MM.1S (cell line): ENCODE data around the gene OR6C70.

Experiments used
- DNase-seq: peaks from one replicate; pipeline ENCODE4 v3.0.0-alpha.2; 2015
- H2AFZ ChIP-seq: fragments of 300-600 bp; sonication (generic); 2 replicates; pipeline ENCODE4 v1.6.0; 2016; ENCODE audit warnings: antibody characterized with exemption, low read length
- H3F3A ChIP-seq: fragments of 300-600 bp; sonication (generic); 2 replicates; pipeline ENCODE4 v1.6.1; 2016; ENCODE audit warnings: mild to moderate bottlenecking, antibody characterized with exemption, low read length, moderate library complexity, mixed read lengths; ENCODE audit not compliant: insufficient read depth
- H3K27ac ChIP-seq: fragments of 300-600 bp; sonication (generic); 2 replicates; pipeline ENCODE4 v1.5.1; 2016; ENCODE audit warnings: mild to moderate bottlenecking, low read length
- H3K27me3 ChIP-seq: fragments of 300-600 bp; sonication (generic); replicated peaks from 2 replicates; pipeline ENCODE4 v1.6.0; 2016; ENCODE audit warnings: low read length; ENCODE audit not compliant: insufficient read depth
- H3K36me3 ChIP-seq: fragments of 300-600 bp; sonication (generic); replicated peaks from 2 replicates; pipeline ENCODE4 v1.6.1; 2016; ENCODE audit warnings: mild to moderate bottlenecking, low read length, mixed read lengths; ENCODE audit not compliant: insufficient read depth
- H3K4me1 ChIP-seq: fragments of 300-600 bp; sonication (generic); 2 replicates; pipeline ENCODE4 v1.6.1; 2016; ENCODE audit warnings: low read length, mixed read lengths
- H3K4me2 ChIP-seq: fragments of 300-600 bp; sonication (generic); 2 replicates; pipeline ENCODE4 v1.6.0; 2016; ENCODE audit warnings: low read depth, low read length
- H3K4me3 ChIP-seq: fragments of 300-600 bp; sonication (generic); 2 replicates; pipeline ENCODE4 v1.5.1; 2016; ENCODE audit warnings: low read length, mixed read lengths
- H3K79me2 ChIP-seq: fragments of 300-600 bp; sonication (generic); 2 replicates; pipeline ENCODE4 v1.6.1; 2016; ENCODE audit warnings: mixed run types, low read length, mixed read lengths
- H3K9ac ChIP-seq: fragments of 300-600 bp; sonication (generic); 2 replicates; pipeline ENCODE4 v1.6.1; 2016; ENCODE audit warnings: low read length, mixed read lengths
- H3K9me2 ChIP-seq: fragments of 300-600 bp; sonication (generic); replicated peaks from 2 replicates; pipeline ENCODE4 v1.6.1; 2016; ENCODE audit warnings: mild to moderate bottlenecking, low read length, mixed read lengths; ENCODE audit not compliant: insufficient read depth
- H3K9me3 ChIP-seq: fragments of 300-600 bp; sonication (generic); replicated peaks from 2 replicates; pipeline ENCODE4 v1.6.1; 2016; ENCODE audit warnings: mild to moderate bottlenecking, low read length, mixed read lengths; ENCODE audit not compliant: insufficient read depth
- H4K20me1 ChIP-seq: fragments of 300-600 bp; sonication (generic); 2 replicates; pipeline ENCODE4 v1.6.1; 2016; ENCODE audit warnings: mild to moderate bottlenecking, low read length, moderate library complexity, mixed read lengths; ENCODE audit not compliant: insufficient read depth
- EZH2 ChIP-seq: fragments of 300-600 bp; sonication (generic); optimal IDR thresholded peaks from 2 replicates; pipeline ENCODE3; 2017; ENCODE audit warnings: low read depth, mild to moderate bottlenecking, antibody characterized with exemption, low read length, mixed read lengths
- EZH2phosphoT487 ChIP-seq: fragments of 300-600 bp; sonication (generic); IDR thresholded peaks from 2 replicates; pipeline ENCODE4 v1.6.1; 2018; ENCODE audit warnings: antibody characterized with exemption, low read length
- TF ChIP-seq, protein P1 (sequence below): fragments of 300-600 bp; sonication (generic); IDR thresholded peaks from 2 replicates; pipeline ENCODE4 v1.5.1; 2016; ENCODE audit warnings: antibody characterized with exemption, low read length, mixed read lengths

The OR6C70 gene

DNA sequence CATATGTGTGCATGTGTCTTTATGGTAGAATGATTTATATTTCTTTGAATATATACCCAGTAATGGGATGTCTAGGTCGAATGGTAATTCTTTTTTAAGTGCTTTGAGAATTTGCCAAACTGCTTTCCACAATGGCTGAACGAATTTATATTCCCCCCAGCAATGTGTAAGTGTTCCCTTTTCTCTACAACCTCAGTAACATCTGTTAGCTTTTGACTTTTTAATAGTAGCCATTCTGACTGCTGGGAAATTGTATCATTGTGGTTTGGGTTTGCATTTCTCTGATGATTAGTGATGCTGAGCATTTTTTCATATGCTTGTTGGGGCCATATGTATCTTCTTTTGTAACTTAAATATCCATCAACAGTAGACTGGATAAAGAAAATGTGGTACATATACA is 31.7 kb upstream of the OR6C70 start:
- H3K9me2 ChIP-seq: no peaks in the 10 kb centered on the region
- H3K36me3 ChIP-seq: no peaks in the 10 kb centered on the region
- no peak overlapping the region for H3K9ac ChIP-seq
- no peaks in the 10 kb centered on the region for H4K20me1 ChIP-seq
- H2AFZ ChIP-seq: no peak overlapping the region
- H3K4me1 ChIP-seq: peaks cover 10% of the 10 kb centered on the region
- no peaks in the 10 kb centered on the region for H3K27me3 ChIP-seq
- no peak overlapping the region for H3K4me2 ChIP-seq
- no peak overlapping the region for H3K4me3 ChIP-seq
- no peak for TF ChIP-seq EZH2
- no peak for TF ChIP-seq EZH2phosphoT487
- TF ChIP-seq, protein P1, sequence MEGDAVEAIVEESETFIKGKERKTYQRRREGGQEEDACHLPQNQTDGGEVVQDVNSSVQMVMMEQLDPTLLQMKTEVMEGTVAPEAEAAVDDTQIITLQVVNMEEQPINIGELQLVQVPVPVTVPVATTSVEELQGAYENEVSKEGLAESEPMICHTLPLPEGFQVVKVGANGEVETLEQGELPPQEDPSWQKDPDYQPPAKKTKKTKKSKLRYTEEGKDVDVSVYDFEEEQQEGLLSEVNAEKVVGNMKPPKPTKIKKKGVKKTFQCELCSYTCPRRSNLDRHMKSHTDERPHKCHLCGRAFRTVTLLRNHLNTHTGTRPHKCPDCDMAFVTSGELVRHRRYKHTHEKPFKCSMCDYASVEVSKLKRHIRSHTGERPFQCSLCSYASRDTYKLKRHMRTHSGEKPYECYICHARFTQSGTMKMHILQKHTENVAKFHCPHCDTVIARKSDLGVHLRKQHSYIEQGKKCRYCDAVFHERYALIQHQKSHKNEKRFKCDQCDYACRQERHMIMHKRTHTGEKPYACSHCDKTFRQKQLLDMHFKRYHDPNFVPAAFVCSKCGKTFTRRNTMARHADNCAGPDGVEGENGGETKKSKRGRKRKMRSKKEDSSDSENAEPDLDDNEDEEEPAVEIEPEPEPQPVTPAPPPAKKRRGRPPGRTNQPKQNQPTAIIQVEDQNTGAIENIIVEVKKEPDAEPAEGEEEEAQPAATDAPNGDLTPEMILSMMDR: no peak
- no peak for DNase-seq
- H3F3A ChIP-seq: no peaks in the 10 kb centered on the region
- H3K9me3 ChIP-seq: no peaks in the 10 kb centered on the region
- no peaks in the 10 kb centered on the region for H3K79me2 ChIP-seq
- H3K27ac ChIP-seq: no peak overlapping the region

DNA sequence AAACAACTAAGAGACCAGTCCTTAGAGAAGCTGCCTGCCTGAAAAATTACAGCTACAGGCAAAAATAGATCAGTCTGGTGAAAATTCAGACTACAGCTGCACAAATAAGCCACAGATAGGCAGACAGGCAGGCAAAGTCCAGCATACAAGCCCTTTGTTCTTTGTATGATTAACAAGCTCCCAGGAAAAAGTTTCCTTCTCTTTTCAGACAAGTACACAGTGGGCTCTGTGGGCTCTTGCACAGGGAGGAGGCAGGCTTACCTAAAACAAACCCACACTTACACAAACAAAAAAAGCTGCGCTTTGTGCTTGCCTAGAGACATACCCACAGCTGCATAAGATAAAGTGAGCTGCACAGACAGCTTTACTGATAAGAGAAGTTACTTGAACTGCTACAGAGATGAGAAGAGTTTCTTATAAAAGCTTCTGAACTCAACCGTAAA is 29.9 kb upstream of the OR6C70 start:
- Histone ChIP-seq H3K9ac (no peak overlapping the region), H3F3A (no peaks in the 10 kb centered on the region), H3K79me2 (no peaks in the 10 kb centered on the region), H3K9me3 (no peaks in the 10 kb centered on the region), H3K27me3 (no peaks in the 10 kb centered on the region), H3K4me1 (peaks cover 10% of the 10 kb centered on the region), H4K20me1 (no peaks in the 10 kb centered on the region), H3K4me3 (no peak overlapping the region), H3K4me2 (no peak overlapping the region), H3K27ac (no peak overlapping the region), H3K36me3 (no peaks in the 10 kb centered on the region), H2AFZ (no peak overlapping the region), H3K9me2 (no peaks in the 10 kb centered on the region)
- no peak for DNase-seq
- TF ChIP-seq, protein P1: no peak
- no peak for TF ChIP-seq EZH2
- TF ChIP-seq EZH2phosphoT487: no peak

DNA sequence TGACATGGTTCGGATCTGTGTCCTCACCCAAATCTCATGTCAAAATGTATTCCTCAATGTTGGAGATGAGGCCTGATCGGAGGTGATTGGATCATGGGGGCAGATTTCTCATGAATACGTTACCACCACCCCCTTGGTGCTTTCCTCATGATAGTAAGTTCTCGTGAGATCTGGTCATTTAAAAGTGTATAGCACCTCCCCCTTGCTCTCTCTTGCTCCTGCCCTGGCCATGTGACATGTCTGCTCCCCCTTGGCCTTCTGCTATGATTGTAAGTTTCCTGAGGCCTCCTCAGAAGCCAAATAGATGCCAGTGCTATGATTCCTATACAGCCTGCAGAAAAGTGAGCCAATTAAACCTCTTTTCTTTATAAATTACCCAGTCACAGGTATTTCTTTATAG is 29.3 kb upstream of the OR6C70 start:
- no peak overlapping the region for H2AFZ ChIP-seq
- H3K4me2 ChIP-seq: no peak overlapping the region

More for the DNA sequence above, 29.3 kb upstream of the OR6C70 start:
- no peak for DNase-seq
- Histone ChIP-seq H3K4me1 (peaks cover 10% of the 10 kb centered on the region), H3K27ac (no peak overlapping the region), H4K20me1 (no peaks in the 10 kb centered on the region), H3K79me2 (no peaks in the 10 kb centered on the region), H3K27me3 (no peaks in the 10 kb centered on the region), H3K9me3 (no peaks in the 10 kb centered on the region), H3K36me3 (no peaks in the 10 kb centered on the region), H3K4me3 (no peak overlapping the region), H3F3A (no peaks in the 10 kb centered on the region), H3K9me2 (no peaks in the 10 kb centered on the region), H3K9ac (no peak overlapping the region)
- TF ChIP-seq EZH2 (no peak), EZH2phosphoT487 (no peak)
- TF ChIP-seq, protein P1: no peak
